UCSD-AML1 (cell line): ENCODE data around the gene MAX.
"Not testable (repeated sequence)": the region's sequence is repeated elsewhere in the genome, so short reads cannot be mapped to it uniquely, and the experiment has no call there.

Experiments used
- DNase-seq: peaks from one replicate; lab custom pipeline; 2025; ENCODE audit not compliant: unreplicated experiment; lab: John Stamatoyannopoulos, UW

The MAX gene

DNA sequence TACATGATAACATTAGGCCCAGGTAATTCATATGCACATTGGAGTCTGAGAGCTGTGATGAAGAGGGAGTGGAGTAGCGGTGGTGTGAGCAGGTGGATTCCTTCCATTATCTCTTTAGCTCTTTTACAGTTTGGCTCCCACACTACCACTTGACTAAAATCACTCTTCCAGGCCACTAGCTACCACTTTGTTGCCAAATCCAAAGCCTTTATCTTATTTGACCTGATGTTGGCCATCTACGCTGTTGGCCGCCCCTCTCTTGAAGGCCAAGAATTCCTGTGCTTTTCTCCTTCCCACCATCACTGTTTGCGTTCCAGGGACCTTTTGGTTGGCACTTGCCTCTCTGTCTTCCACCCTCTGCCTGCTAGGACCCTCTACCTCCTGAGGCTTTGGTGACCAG, 4.0 kb upstream of the MAX start:
- DNase-seq: no peak

DNA sequence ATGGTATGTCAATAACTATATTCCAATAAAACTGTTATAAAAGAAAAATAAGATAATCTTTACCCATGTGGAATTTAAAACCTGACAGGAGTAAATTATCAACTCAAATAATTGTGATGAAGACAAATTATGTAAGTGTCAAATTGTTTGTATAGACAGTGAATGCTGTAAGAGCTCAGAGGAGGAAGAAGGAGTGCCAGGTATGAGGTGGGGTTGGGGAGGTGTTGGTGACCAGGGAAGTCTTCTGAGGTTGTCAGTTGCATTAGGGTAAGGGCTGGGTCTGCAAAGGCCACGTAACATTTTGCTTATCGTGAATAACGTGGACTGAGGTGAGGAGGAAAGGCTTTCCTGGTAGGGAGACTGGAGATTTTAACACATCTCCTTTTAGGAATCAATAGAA, 2.5 kb upstream of the MAX start:
- DNase-seq: no peak

DNA sequence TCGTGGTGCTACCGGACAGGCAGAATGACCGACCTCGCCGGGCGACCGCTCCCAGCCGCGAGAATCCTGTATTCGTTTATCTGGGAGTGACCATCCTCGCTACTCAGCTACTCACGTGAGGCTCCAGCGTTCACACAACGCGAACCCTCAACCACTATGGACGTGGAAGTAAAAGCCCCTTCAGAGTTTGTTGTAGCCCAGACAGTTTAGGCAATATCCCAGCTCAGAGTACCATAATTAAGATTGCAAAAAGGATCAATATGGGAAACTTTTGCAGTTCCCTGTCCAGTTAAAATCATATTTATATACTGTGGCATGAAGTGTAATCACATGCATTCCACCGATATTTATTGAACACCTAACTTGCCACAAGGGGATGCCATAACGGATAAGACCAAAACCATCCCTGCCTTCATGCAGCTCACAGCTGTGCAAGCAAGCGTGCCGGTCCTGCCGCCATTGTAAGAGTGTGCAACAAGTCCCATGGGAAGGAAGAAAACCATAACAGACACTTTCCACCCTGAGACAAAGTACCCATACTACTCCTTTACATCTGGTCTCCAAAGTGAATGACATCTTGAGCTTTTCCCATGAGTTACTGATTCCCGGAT, 938 bp upstream of the MAX start:
- DNase-seq: peak; percentile 30

DNA sequence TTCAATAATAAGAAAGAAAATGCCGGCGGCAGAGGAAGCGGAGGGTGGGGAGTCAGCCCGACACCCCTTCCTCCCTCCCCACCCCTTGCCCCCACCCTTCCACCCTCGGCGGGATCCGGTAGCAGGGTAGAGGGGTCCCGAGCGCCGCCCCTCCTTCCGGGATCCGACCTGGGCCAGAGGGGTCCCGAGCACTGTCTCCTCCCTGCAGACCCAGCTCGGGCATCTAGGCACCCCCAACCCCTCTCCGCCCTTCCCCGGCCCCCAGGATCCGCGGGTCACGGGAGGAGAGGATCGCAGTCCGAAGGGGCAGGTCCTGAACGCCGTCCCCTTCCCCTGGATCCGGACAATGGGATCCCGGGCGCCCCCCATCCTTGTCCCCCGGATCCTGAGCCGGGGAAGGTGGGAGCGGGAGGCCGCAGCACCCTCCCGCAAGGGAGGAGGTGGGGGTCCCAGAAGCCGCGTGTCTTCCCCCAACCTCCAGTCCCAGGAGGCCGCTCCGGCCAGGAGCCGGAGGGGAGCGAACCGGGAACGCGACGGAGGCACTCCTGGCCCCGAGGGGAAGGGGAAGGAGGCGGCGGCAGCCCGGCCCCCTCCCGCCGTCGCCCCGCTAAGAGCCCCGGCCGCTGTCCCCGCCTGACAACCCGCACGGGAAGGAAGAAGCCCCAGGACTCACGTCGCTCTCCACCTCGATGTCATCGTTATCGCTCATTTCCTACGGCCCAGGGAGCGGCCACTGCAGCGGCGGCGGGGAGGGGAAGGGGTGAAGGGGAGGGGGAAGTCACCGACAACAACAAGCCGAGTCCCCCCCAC, 481 bp downstream of the MAX start:
- peak; percentile 49 for DNase-seq

DNA sequence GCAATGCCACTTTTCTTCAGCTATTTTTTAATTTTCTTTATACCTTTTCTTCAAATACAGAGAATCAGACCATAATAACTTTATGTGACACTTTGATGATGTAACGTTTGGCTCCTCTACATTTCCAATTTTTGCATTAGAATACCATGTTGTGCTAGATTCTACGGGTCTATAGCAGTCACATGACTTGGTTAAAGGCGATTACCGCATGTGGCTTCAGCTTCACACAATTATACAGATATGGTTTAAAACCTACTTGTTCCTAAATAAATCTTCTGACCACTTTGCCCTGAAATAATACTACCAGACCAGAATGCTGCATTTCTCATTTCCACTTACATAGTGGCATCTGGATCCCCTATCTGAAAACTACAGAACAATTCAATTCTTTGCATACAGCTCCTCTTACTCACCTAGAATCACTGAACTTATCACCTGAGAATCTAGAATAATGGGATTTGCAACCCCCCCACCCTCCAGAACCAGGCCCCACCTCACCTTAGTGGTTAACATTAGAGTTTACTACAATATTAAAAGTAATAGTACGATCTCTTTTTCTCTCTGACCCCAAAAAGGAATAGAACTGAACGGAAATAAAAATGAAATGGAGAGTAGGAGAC, 1.3 kb downstream of the MAX start:
- no peak for DNase-seq

DNA sequence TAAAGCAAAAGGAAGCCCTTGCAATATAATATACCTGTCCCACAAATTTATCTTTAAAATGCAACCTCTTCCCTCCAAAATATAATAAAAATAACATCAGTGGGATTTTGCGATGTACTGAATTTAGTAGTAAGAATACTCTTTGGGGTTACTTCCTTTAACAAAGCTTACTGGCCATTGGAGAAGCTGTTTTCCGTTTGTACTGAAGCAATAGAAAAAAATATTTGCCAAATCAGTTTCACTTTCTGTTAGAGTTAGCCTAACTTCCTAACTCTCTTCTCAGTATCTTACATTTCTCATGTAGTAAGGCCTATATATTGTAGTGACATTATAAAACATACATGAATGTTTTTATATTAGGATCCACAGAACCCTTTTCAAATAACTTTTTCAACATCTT, 3.7 kb downstream of the MAX start:
- no peak for DNase-seq

DNA sequence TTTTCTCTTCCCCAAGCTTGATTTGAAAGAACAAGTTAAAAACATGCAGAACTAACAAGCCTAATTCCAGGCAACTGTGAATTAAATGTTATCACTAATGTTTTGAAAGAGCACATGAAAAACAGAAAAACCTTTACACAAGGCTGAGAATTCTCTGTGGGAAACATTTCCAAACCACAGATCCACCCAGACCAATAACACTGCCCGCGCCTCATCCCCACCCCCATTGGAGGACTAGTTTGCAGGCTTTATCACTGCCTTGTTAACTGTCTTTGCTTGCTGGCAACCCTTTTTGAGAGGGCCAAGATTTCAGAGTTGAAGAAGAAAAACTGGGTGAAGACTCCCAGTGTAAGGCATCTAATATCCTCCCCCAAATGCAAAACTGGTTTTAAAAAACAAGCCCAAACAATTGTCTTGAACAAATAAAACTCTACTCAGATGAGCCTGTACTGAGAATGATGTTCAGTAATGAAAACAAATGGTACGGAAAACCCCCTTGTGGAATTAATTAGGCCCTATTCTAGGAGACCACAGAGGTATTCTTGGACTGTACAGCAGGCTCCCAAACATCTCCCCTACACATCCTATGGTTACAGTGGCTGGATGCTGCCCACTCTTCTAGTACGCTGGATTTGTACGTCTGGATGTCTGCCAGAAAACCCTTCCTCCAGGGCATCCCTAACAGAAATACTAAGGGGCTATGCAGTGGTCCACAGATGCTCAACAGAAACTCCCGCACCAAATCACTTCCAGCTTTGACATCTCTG, 5.8 kb downstream of the MAX start:
- no peak for DNase-seq

DNA sequence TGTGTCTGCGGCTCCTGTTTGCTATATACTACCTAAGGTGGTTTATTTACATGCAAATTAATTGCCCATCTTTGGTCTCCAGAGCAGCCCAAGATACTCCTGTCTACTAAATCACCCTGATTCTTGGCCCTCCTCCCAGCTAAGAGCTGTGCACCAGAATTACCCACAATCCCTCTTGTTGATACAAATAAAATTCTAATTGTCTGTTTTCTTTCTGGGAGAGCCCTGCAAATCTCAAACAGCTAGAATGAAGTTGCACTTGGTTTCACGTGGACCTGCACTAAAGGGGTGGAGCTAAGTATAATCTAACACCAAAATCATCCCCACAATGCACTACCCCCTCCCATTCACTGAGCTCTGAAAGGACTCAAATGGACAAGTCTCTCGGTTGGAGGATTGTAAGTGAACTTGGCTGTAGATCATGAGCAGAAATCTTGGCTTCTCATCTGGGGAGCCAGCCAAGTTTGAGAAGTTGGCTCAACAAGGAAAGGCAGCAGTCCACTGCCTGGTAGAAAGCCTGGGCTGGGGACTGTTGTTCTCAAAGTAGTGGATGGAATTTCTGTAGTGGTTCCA, 6.6 kb downstream of the MAX start:
- no peak for DNase-seq

DNA sequence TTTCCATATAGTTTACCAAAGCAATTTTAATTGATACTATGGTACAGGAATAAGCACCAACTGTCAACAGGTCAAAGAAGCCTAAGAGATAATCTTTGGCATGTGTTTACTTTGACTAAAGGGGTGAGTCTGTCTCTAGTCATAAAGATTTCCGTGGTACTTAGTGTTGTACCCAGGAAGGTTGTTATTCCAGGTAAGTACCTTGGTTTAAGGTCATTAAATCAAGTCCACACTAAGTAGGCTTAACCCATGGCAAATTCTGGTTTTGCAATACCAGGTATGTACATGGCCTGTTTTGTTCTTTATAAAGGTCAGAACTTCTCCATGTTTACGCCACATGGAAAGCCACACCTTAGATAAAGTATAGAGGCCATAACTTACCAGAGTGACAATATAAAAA, 10.0 kb downstream of the MAX start:
- no peak for DNase-seq

DNA sequence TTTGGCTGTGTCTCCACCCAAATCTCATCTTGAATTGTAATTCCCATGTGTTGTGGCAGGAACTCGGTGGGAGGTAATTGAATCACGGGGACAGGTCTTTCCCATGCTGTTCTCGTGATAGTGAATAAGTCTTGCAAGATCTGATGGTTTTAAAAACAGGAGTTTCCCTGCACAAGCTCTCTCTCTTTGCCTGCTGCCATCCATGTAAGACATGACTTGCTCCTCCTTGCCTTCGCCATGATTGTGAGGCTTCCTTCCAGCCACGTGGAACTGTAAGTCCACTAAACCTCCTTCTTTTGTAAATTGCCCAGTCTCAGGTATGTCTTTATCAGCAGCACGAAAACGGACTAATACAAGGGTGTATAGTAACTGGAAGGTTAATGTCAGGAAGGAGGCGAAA, 14.5 kb downstream of the MAX start:
- not testable (repeated sequence) for DNase-seq

DNA sequence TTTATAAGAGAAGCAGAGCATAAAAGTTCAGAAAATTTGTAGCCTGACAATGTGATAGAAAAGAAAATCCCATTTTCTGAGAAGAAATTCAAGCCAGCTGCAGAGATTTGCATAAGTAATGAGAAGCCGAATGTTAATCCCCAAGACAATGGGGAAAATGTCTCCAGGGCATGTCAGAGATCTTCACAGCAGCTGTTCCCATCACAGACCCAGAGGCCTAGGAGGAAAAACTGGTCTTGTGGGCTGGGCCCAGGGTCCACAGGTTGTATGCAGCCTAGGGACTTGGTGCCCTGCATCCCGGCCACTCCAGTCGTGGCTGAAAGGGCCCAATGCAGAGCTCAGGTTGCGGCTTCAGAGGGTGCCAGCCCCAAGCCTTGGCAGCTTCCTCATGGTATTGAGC, 15.6 kb downstream of the MAX start:
- DNase-seq: not testable (repeated sequence)

DNA sequence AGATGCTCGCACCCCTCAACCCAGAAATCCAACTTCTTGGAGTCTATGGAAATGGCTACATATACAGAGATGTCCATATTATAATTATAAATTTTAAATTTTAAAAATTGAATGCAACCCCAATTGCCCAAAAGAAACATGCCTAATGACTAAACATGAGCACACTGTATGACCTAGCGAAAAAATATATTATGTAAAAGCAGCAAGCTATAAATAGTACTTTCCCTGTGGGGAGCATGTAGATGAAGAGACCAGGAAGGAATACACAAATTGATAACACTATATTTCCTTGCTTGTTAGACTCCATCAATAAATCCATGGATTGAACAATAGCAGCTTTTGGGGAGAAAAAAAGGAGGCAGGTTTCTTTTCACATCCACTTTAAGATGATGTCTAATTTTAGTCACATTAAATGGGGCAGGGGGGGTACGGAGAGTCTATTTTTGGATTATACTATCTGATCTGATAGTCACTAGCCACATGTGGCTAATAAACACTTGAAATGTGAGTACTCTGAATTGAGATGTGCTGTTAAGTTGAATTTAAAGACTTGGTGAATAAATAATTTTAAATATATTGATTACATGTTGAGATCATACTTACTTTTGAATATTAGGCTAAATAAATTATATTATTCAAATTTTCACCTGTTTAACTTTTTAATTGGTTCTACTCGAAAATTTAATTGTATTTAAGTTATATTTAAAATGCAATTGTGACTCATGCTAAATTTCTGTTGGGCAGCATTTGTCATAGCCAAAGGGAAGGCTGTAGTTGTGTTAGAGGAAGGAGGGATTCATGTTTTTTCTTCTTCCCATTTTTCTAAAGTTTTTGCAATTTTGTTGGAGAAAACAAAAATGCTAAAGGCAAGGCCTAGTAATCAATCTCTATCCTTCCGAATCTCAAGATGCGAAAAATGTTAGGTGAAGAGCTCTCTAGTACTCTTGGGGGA, 17.5 kb downstream of the MAX start:
- DNase-seq: no peak

DNA sequence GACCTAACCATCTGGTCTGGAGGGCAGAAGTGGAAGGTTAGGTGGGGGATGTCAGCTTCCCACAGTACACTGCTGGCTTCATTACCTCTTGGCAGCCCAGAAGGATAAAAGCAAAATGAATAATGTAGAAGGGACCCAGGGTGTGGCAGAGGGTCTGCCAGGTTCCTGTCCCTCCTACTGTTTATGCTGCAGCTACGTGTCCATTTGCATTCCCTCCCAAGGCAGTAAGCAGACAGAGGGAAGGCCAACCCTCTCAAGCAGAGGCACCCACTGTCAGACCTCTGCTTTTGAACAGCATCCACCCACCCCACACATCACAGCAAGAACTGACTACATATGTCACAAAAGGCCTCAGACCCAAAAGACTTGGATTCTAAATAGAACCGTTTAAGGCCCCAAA, 19.4 kb downstream of the MAX start:
- DNase-seq: no peak

DNA sequence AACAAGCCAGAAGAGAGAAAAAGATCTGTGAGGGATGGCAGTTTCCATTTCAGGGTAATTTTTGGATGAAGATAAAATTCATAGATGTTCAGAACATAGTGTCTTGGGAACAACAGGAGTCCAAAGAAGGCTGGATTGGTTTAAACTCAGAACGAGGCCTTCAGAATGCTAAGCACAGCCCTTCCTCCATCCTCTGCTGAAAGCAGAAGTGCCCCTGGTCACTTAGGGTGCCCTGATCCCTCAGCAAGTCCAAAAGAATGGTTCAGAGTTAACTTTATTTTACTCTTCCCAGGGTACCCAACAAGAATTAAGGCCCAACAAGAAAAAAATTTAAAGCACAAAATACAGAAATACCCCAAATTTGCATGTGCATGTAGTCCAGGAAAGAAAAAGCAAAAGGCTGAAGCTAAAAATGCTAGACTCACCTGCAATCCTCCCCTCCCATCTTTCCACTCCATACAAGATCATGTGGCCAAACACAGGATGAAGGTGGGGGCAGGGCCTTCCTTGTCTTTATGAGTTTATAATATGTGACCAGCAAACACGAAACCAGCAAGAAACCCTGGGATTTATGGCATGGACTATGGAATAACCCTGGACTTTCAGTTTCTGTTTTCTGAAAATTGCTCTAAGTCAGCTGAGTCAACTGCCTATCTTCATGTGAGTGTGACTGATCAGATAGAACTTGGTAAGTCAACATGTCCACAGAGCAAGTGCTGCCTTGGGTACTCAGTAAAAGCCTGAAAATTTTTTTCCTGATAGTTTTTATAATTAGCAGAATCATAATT, 21.2 kb downstream of the MAX start:
- no peak for DNase-seq

DNA sequence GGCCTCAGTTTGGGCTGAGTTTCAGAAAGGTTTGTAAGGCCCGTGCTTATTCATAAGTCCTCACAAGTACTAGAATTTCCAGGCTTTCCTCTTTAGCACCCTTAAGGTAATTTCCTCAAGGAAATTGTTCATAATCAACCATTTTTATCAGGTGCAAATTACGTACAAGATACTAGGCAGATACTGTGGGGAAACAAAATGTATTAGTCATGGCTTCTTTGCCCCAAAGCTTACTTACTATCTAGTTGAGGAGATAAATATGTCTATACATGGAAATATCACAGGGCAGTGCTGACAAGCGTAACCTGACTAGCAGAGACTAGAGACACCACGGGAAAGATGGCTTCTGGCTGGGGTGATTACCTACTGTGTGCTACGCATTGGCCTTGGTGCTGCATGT, 22.5 kb downstream of the MAX start:
- no peak for DNase-seq

DNA sequence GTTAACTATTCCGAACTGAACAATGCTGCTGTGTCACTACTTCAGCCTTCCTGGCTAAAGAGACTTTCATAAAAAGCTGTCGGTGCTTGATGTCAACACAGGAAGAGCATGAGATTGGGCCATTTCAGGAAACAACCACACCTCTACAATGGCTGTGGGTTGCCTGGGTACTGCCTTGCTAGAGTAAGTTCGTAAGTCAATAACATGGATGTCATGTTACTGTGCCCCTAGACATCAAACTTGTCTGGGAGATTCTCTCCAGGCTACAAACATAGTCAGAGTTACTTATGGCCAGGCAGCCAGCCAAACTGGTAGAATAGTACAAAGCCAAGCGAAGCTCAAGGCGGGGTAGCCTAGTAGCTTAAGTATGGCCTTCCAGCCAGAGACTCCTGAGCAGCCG, 23.1 kb downstream of the MAX start:
- DNase-seq: no peak

DNA sequence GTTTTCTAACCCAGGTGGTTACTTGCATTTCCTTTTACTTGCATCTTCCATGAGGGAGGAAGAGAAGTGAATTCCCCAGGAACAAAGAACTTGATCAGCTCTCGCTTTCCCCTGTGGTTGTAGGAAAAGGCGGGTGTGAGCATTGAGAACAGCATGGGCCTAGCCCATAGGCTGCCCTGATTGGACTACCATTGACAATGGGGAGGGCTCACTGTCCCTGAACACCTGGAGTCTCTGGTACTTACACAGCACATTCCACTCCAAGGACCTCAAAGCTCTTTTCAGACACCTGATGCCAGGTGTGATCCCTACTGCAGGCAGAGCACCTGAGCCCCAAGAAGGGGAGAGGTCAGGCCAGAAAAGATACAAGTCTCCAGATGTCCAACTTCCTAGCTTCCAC, 25.0 kb downstream of the MAX start:
- DNase-seq: no peak

DNA sequence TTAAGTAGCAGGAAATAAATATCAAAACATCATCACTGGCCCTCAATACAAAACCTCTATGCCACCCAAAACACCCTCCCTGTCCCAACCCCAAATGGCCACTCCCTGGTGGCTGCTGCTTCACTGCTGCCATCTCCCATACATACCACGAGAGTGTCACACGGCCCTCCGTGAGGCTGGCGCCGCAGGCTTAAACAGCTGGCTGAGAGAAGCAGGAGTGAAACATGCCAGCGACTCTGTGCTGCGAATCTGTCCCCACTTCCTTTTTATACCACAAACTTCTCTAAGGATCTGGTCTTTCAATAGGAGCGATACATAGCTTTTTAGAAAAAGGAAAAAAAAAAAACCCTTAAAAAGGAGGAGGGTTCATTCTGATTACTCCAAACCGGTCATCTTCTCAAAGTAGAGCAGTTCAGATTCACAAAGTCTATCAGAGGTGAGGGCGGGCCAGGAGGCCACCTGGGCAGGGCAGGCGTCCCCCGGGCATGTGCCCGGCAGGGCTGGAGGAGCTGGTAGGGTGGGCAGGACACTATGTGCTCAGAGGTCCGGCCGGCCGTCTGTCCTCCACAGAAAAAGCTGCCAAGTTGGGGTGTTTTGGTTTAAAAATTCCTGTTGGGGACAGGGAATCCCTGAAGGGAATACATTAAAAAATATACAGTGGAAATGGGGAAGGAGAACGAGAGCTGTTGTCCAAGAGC, 26.5 kb downstream of the MAX start:
- DNase-seq: no peak
